CD14-positive monocyte (primary cell): Measurements from ENCODE around the gene VSTM4. TPM values are rescaled to one million over a fixed set of nuclear protein-coding genes. Genes with fewer than 3 reads are reported as not detected.

ENCODE experiments used
- DNase-seq, 3 donors: peaks; one replicate each; pipeline ENCODE4 v3.0.0-alpha.2; 2011 to 2022
- H2AFZ ChIP-seq: 2 replicates; pipeline ENCODE4 v1.6.0; 2012; ENCODE audit warnings: mild to moderate bottlenecking, low read depth, low read length, inconsistent platforms; ENCODE audit not compliant: insufficient read depth, poor library complexity, severe bottlenecking
- H3K27ac ChIP-seq, 2 donors: 1 replicate in 1 of 2; 2 replicates in 1 of 2; pipeline ENCODE4 v1.5.1; 2012 to 2013; ENCODE audit warnings: low read length in 2 of 2, control low read depth in 1 of 2, inconsistent platforms in 1 of 2, low read depth in 1 of 2, mild to moderate bottlenecking in 1 of 2
- H3K27me3 ChIP-seq, 2 donors: one replicate each; pipeline versions ENCODE4 v1.6.0 to v1.6.1; 2011 to 2013; ENCODE audit warnings: low read length in 2 of 2; ENCODE audit not compliant: control insufficient read depth in 2 of 2, insufficient read depth in 2 of 2
- H3K36me3 ChIP-seq, 2 donors: replicated peaks in 1 of 2; 1 replicate in 1 of 2; 2 replicates in 1 of 2; pipeline versions ENCODE4 v1.5.1 to v1.6.1; 2012 to 2013; ENCODE audit warnings: low read length in 2 of 2, control low read depth in 1 of 2, inconsistent platforms in 1 of 2, mild to moderate bottlenecking in 1 of 2; ENCODE audit not compliant: insufficient read depth in 2 of 2, control insufficient read depth in 1 of 2
- H3K4me1 ChIP-seq, 2 donors: 1 replicate in 1 of 2; 2 replicates in 1 of 2; pipeline versions ENCODE4 v1.5.1 to v1.6.1; 2012 to 2013; ENCODE audit warnings: low read length in 2 of 2, control low read depth in 1 of 2, inconsistent platforms in 1 of 2, mild to moderate bottlenecking in 1 of 2, moderate library complexity in 1 of 2; ENCODE audit not compliant: insufficient read depth in 2 of 2, control insufficient read depth in 1 of 2
- H3K4me2 ChIP-seq: replicated peaks from 2 replicates; pipeline ENCODE3; 2012; ENCODE audit warnings: low read length, moderate library complexity, mild to moderate bottlenecking; ENCODE audit not compliant: poor library complexity, severe bottlenecking; ENCODE audit errors: extremely low read depth
- H3K4me3 ChIP-seq, 3 experiments: fragments of 200-600 bp in 1 of 3; sonication (generic) in 1 of 3; replicated peaks in 1 of 3; 1 replicate in 2 of 3; 2 replicates in 1 of 3; pipeline ENCODE4 v1.5.1; 2011 to 2013; ENCODE audit warnings: low read length in 3 of 3, mild to moderate bottlenecking in 3 of 3, control low read depth in 2 of 3, low read depth in 2 of 3, inconsistent platforms in 1 of 3, moderate library complexity in 1 of 3
- H3K79me2 ChIP-seq: 2 replicates; pipeline ENCODE4 v1.6.0; 2012; ENCODE audit warnings: mild to moderate bottlenecking, control low read depth, inconsistent platforms, low read length, moderate library complexity; ENCODE audit not compliant: insufficient read depth
- H3K9ac ChIP-seq: 2 replicates; pipeline ENCODE4 v1.6.0; 2017; ENCODE audit warnings: low read length, mild to moderate bottlenecking; ENCODE audit not compliant: insufficient read depth, poor library complexity, severe bottlenecking
- H3K9me3 ChIP-seq, 2 donors: replicated peaks in 1 of 2; 1 replicate in 1 of 2; 2 replicates in 1 of 2; pipeline versions ENCODE4 v1.5.1 to v1.6.1; 2012 to 2013; ENCODE audit warnings: low read length in 2 of 2, control low read depth in 1 of 2; ENCODE audit not compliant: control insufficient read depth in 1 of 2, insufficient read depth in 1 of 2
- H4K20me1 ChIP-seq: 2 replicates; pipeline ENCODE4 v1.6.0; 2012; ENCODE audit warnings: mild to moderate bottlenecking, low read length, control low read depth, moderate library complexity; ENCODE audit not compliant: insufficient read depth
- H3K27ac Mint-ChIP-seq, 7 donors: one replicate each; pipeline ENCODE4 v1.8.0; 2020; ENCODE audit warnings: mild to moderate bottlenecking in 7 of 7, mixed read lengths in 7 of 7, moderate library complexity in 6 of 7, inconsistent platforms in 2 of 7
- H3K27me3 Mint-ChIP-seq, 3 donors: one replicate each; pipeline ENCODE4 v1.8.0; 2021 to 2022; ENCODE audit warnings: low read depth in 3 of 3, mild to moderate bottlenecking in 3 of 3, mixed read lengths in 3 of 3, moderate library complexity in 3 of 3, inconsistent platforms in 1 of 3
- H3K36me3 Mint-ChIP-seq, 2 donors: one replicate each; pipeline ENCODE4 v1.8.0; 2020; ENCODE audit warnings: mixed read lengths in 2 of 2, inconsistent platforms in 1 of 2, mild to moderate bottlenecking in 1 of 2
- H3K4me1 Mint-ChIP-seq: one replicate; pipeline ENCODE4 v1.8.0; 2020; ENCODE audit warnings: mild to moderate bottlenecking, mixed read lengths
- H3K4me3 Mint-ChIP-seq, 2 donors: one replicate each; pipeline ENCODE4 v1.8.0; 2020; ENCODE audit warnings: mild to moderate bottlenecking in 2 of 2, mixed read lengths in 2 of 2, moderate library complexity in 1 of 2
- H3K9me3 Mint-ChIP-seq, 7 donors: one replicate each; pipeline ENCODE4 v1.8.0; 2020 to 2022; ENCODE audit warnings: mixed read lengths in 7 of 7, mild to moderate bottlenecking in 6 of 7, moderate library complexity in 6 of 7, inconsistent platforms in 2 of 7
- CTCF ChIP-seq: fragments of 200-600 bp; IDR thresholded peaks from one replicate; pipeline ENCODE4 v1.8.0; 2022; ENCODE audit warnings: antibody characterized with exemption, mild to moderate bottlenecking
- WGBS: methylation state at CpG from one replicate; pipeline ENCODE4 v1.1.5; 2013; ENCODE audit warnings: missing lambda C conversion rate; ENCODE audit not compliant: insufficient coverage; 5-methylcytosine and 5-hydroxymethylcytosine counted together
- intact Hi-C, 2 donors: fragments of 100-400 bp; cut with micrococcal nuclease; formaldehyde crosslinking; loops; one replicate each; pipeline versions ENCODE4 v1.15.0 to v1.15.1; 2023
- polyA plus RNA-seq, 3 donors: library from polyadenylated mRNA; depleted of rRNA in 1 of 3; unstranded in 2 of 3; stranded (reverse) in 1 of 3; fragments of 300-500 nt in 2 of 3; fragments of >200 nt in 1 of 3; fragmentation: Illumina TruSeq in 2 of 3; gene quantifications; 1 replicate in 2 of 3; 2 replicates in 1 of 3; pipeline ENCODE4 v1.2.3, GENCODE V29; 2012 to 2021

VSTM4 gene
- polyA plus RNA-seq, 3 donors, result not detected

GRCh38 chr10:49103761-49104160 is 11.6 kb downstream of the VSTM4 start:
- DNase-seq, result no peak
- Mint-ChIP-seq H3K9me3 (no peaks in the 10 kb centered on the region), H3K27ac (no peak overlapping the region), H3K4me1 (peaks cover 8% of the 10 kb centered on the region), H3K4me3 (no peak overlapping the region), H3K36me3 (no peaks in the 10 kb centered on the region), H3K27me3 (peaks cover 3 to 8% (median 4%) of the 10 kb centered on the region in 3 donors)
- no peaks in the 10 kb centered on the region for H3K79me2 ChIP-seq
- H3K27ac ChIP-seq, result no peak overlapping the region
- H3K4me1 ChIP-seq, result no peaks in the 10 kb centered on the region
- 80% methylated on average over 1 of the region's 4 CpGs for WGBS
- intact Hi-C loops, result loop anchor here in 1 of 2 donors (10.0 kb wide), 1 partner anchor 301 kb away; no protein-coding TSS in a partner anchor
- H2AFZ ChIP-seq, result no peak overlapping the region
- H3K9me3 ChIP-seq, result no peaks in the 10 kb centered on the region
- no peaks in the 10 kb centered on the region for H3K27me3 ChIP-seq
- no peak for TF ChIP-seq CTCF
- no peak overlapping the region for H3K4me3 ChIP-seq
- H3K4me2 ChIP-seq, result no peak overlapping the region
- H3K9ac ChIP-seq, result no peak overlapping the region
- no peaks in the 10 kb centered on the region for H4K20me1 ChIP-seq
- no peaks in the 10 kb centered on the region for H3K36me3 ChIP-seq

- Histone ChIP-seq H2AFZ (no peak overlapping the region), H4K20me1 (no peaks in the 10 kb centered on the region), H3K4me2 (no peak overlapping the region), H3K27me3 (no peaks in the 10 kb centered on the region), H3K4me3 (no peak overlapping the region), H3K27ac (no peak overlapping the region), H3K36me3 (no peaks in the 10 kb centered on the region), H3K9me3 (no peaks in the 10 kb centered on the region), H3K9ac (no peak overlapping the region), H3K4me1 (no peaks in the 10 kb centered on the region), H3K79me2 (no peaks in the 10 kb centered on the region)
- H3K36me3 Mint-ChIP-seq, result no peaks in the 10 kb centered on the region
- no peak overlapping the region for H3K4me3 Mint-ChIP-seq
- intact Hi-C loops, result no loop called here
- H3K27me3 Mint-ChIP-seq, result peaks cover 0 to 5% (median 2%) of the 10 kb centered on the region in 3 donors
- H3K4me1 Mint-ChIP-seq, result no peaks in the 10 kb centered on the region
- H3K9me3 Mint-ChIP-seq, result no peaks in the 10 kb centered on the region
- WGBS, result no CpG with 5 or more reads among the region's 8 CpGs
- H3K27ac Mint-ChIP-seq, result peak overlapping the region in 1 of 7 donors; percentile 68
- TF ChIP-seq CTCF, result no peak
- DNase-seq, result no peak
Observed at GRCh38 chr10:49099046-49099445, 16.3 kb downstream of the VSTM4 start.
